ENCODE data around the gene SPTBN4.

- TF ChIP-seq CTCF (conservative IDR thresholded peaks at IDR 0.05) (no peak), EZH2 (IDR thresholded peaks at IDR 0.05; ENCODE audit: low read depth) (no peak)
Observed at GRCh38 chr19:40494191-40494838, 27.5 kb downstream of the SPTBN4 start.

Data from PC-9 (cell line).